ENCODE data around the gene PHEX.

DNA sequence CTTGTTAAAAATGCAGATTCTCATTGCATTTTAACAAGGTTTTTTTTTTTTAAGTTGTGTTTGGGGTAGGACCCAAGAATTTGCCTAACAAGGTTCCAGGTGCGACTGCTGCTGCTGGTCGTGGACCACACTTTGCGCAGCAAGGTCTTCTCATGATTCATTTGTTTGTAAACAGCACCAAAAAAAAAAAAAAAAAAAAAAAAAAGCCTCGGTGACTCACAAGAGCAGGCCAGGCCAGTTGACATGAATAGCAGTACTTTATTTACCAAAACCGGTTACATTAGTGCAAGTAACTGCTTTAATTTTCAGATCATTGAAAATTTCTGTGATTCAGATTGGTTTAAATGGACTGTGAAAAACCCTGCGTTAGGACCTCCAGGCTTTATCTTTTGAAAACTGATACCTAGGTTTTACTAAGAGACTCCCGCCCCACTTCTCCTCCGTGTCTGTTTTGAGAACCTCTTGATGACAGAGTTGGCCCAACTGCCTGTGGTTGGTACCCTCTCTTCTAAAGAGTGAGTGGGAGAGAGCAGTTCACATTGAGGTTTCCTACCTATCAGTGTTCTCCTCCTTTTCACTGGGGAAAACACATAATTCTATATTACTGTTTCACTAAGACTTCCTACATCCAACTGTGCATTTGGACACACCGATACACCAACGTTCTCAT, 86.2 kb downstream of the PHEX start:
- TF ChIP-seq RARB (CRISPR knock-in tag; IDR thresholded peaks at IDR 0.05) (no peak), PPARA (CRISPR knock-in tag; IDR thresholded peaks at IDR 0.05; ENCODE audit: borderline replicate concordance) (no peak), TOX (CRISPR knock-in tag; IDR thresholded peaks at IDR 0.05; ENCODE audit: borderline replicate concordance) (no peak), ZNF565 (CRISPR knock-in tag; conservative IDR thresholded peaks at IDR 0.05; ENCODE audit: low read depth) (no peak), TCF4 (CRISPR knock-in tag; IDR thresholded peaks at IDR 0.05; ENCODE audit: borderline replicate concordance) (no peak)
- TF ChIP-seq, protein P1, sequence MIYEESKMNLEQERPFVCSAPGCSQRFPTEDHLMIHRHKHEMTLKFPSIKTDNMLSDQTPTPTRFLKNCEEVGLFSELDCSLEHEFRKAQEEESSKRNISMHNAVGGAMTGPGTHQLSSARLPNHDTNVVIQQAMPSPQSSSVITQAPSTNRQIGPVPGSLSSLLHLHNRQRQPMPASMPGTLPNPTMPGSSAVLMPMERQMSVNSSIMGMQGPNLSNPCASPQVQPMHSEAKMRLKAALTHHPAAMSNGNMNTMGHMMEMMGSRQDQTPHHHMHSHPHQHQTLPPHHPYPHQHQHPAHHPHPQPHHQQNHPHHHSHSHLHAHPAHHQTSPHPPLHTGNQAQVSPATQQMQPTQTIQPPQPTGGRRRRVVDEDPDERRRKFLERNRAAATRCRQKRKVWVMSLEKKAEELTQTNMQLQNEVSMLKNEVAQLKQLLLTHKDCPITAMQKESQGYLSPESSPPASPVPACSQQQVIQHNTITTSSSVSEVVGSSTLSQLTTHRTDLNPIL (CRISPR knock-in tag; IDR thresholded peaks at IDR 0.05; ENCODE audit: low read depth), result no peak
